ENCODE results near the gene PCDH9. TPM values are rescaled to one million over a fixed set of nuclear protein-coding genes. Genes with fewer than 3 reads are reported as not detected.

Gene PCDH9
- total and polyA plus RNA-seq, 2 experiments from 2014 or later, result 0.31 to 0.52 TPM

DNA sequence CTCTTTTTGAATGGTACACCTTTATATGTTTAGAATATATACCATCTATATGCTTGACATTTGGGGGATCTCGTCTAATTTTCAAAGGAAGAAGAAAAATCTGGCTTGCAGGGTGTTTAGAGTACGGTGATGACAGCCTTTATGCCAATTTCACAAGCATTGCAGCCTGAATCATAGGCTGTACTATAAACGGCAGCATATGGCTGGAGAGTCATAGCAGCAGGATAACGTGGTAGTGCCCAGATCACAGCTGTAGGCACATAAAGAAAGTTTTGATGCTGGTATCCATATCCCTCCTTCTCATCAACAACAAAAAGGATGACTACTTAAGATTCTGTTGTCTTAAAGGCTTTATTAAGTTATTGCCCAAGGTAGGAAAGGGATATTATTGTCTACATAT, 253.0 kb downstream of the PCDH9 start (continued):
- TF ChIP-seq, protein P1, sequence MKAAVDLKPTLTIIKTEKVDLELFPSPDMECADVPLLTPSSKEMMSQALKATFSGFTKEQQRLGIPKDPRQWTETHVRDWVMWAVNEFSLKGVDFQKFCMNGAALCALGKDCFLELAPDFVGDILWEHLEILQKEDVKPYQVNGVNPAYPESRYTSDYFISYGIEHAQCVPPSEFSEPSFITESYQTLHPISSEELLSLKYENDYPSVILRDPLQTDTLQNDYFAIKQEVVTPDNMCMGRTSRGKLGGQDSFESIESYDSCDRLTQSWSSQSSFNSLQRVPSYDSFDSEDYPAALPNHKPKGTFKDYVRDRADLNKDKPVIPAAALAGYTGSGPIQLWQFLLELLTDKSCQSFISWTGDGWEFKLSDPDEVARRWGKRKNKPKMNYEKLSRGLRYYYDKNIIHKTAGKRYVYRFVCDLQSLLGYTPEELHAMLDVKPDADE (IDR thresholded peaks at IDR 0.05), result no peak
- TF ChIP-seq EZH2 (IDR thresholded peaks at IDR 0.05; ENCODE audit: low read depth, unreplicated experiment) (no peak), CREB1 (CRISPR knock-in tag; IDR thresholded peaks at IDR 0.05; ENCODE audit: low read depth) (no peak), NANOG (IDR thresholded peaks at IDR 0.05; ENCODE audit: borderline replicate concordance) (no peak), JUNB (IDR thresholded peaks at IDR 0.05; ENCODE audit: unreplicated experiment) (no peak), STAT1 (IDR thresholded peaks at IDR 0.05; ENCODE audit: unreplicated experiment) (no peak)
- TF ChIP-seq, protein P2, sequence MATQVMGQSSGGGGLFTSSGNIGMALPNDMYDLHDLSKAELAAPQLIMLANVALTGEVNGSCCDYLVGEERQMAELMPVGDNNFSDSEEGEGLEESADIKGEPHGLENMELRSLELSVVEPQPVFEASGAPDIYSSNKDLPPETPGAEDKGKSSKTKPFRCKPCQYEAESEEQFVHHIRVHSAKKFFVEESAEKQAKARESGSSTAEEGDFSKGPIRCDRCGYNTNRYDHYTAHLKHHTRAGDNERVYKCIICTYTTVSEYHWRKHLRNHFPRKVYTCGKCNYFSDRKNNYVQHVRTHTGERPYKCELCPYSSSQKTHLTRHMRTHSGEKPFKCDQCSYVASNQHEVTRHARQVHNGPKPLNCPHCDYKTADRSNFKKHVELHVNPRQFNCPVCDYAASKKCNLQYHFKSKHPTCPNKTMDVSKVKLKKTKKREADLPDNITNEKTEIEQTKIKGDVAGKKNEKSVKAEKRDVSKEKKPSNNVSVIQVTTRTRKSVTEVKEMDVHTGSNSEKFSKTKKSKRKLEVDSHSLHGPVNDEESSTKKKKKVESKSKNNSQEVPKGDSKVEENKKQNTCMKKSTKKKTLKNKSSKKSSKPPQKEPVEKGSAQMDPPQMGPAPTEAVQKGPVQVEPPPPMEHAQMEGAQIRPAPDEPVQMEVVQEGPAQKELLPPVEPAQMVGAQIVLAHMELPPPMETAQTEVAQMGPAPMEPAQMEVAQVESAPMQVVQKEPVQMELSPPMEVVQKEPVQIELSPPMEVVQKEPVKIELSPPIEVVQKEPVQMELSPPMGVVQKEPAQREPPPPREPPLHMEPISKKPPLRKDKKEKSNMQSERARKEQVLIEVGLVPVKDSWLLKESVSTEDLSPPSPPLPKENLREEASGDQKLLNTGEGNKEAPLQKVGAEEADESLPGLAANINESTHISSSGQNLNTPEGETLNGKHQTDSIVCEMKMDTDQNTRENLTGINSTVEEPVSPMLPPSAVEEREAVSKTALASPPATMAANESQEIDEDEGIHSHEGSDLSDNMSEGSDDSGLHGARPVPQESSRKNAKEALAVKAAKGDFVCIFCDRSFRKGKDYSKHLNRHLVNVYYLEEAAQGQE (IDR thresholded peaks at IDR 0.05; ENCODE audit: unreplicated experiment), result no peak

DNA sequence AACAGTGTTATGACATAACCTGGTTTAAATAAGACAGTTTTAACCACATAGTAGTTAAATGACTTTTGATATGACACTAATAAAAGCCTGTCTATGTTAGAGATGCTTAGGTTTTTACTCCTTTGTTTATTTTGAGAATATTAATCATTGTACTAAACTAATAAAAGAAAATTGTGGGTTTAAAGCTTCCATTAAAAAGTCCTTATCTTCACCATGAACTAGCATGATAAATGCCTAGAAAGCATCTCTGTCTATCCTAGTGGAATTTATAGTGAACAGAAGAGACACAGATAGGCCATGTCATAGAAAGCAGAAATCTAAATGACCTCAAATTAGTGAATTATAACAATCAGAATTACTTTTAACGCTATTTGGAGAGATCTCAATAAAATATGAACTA, 255.2 kb downstream of the PCDH9 start:
- peaks cover 21% of the 10 kb centered on the region for H3K4me1 Mint-ChIP-seq
- no peak overlapping the region for H3K4me3 ChIP-seq
- DNase-seq (ENCODE audit: low spot score), result no peak
- TF ChIP-seq CREB1 (CRISPR knock-in tag; IDR thresholded peaks at IDR 0.05; ENCODE audit: low read depth) (no peak), NANOG (IDR thresholded peaks at IDR 0.05; ENCODE audit: borderline replicate concordance) (no peak), POLR2AphosphoS5 (IDR thresholded peaks at IDR 0.05; ENCODE audit: low read depth) (no peak), JUNB (IDR thresholded peaks at IDR 0.05; ENCODE audit: unreplicated experiment) (no peak), ZNF331 (CRISPR knock-in tag; IDR thresholded peaks at IDR 0.05; ENCODE audit: low read depth) (no peak), ZNF114 (CRISPR knock-in tag; IDR thresholded peaks at IDR 0.05) (no peak), STAT1 (IDR thresholded peaks at IDR 0.05; ENCODE audit: unreplicated experiment) (no peak)
- TF ChIP-seq, protein P1 (IDR thresholded peaks at IDR 0.05), result no peak
- TF ChIP-seq, protein P3, sequence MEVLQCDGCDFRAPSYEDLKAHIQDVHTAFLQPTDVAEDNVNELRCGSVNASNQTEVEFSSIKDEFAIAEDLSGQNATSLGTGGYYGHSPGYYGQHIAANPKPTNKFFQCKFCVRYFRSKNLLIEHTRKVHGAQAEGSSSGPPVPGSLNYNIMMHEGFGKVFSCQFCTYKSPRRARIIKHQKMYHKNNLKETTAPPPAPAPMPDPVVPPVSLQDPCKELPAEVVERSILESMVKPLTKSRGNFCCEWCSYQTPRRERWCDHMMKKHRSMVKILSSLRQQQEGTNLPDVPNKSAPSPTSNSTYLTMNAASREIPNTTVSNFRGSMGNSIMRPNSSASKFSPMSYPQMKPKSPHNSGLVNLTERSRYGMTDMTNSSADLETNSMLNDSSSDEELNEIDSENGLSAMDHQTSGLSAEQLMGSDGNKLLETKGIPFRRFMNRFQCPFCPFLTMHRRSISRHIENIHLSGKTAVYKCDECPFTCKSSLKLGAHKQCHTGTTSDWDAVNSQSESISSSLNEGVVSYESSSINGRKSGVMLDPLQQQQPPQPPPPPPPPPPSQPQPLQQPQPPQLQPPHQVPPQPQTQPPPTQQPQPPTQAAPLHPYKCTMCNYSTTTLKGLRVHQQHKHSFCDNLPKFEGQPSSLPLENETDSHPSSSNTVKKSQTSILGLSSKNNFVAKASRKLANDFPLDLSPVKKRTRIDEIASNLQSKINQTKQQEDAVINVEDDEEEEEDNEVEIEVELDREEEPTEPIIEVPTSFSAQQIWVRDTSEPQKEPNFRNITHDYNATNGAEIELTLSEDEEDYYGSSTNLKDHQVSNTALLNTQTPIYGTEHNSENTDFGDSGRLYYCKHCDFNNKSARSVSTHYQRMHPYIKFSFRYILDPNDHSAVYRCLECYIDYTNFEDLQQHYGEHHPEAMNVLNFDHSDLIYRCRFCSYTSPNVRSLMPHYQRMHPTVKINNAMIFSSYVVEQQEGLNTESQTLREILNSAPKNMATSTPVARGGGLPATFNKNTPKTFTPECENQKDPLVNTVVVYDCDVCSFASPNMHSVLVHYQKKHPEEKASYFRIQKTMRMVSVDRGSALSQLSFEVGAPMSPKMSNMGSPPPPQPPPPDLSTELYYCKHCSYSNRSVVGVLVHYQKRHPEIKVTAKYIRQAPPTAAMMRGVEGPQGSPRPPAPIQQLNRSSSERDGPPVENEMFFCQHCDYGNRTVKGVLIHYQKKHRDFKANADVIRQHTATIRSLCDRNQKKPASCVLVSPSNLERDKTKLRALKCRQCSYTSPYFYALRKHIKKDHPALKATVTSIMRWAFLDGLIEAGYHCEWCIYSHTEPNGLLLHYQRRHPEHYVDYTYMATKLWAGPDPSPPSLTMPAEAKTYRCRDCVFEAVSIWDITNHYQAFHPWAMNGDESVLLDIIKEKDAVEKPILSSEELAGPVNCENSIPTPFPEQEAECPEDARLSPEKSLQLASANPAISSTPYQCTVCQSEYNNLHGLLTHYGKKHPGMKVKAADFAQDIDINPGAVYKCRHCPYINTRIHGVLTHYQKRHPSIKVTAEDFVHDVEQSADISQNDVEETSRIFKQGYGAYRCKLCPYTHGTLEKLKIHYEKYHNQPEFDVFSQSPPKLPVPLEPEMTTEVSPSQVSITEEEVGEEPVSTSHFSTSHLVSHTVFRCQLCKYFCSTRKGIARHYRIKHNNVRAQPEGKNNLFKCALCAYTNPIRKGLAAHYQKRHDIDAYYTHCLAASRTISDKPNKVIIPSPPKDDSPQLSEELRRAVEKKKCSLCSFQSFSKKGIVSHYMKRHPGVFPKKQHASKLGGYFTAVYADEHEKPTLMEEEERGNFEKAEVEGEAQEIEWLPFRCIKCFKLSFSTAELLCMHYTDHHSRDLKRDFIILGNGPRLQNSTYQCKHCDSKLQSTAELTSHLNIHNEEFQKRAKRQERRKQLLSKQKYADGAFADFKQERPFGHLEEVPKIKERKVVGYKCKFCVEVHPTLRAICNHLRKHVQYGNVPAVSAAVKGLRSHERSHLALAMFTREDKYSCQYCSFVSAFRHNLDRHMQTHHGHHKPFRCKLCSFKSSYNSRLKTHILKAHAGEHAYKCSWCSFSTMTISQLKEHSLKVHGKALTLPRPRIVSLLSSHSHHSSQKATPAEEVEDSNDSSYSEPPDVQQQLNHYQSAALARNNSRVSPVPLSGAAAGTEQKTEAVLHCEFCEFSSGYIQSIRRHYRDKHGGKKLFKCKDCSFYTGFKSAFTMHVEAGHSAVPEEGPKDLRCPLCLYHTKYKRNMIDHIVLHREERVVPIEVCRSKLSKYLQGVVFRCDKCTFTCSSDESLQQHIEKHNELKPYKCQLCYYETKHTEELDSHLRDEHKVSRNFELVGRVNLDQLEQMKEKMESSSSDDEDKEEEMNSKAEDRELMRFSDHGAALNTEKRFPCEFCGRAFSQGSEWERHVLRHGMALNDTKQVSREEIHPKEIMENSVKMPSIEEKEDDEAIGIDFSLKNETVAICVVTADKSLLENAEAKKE (CRISPR knock-in tag; IDR thresholded peaks at IDR 0.05), result no peak

More for the DNA sequence above, 255.2 kb downstream of the PCDH9 start:
- no peaks in the 10 kb centered on the region for H3K79me2 ChIP-seq (replicated peaks; ENCODE audit: insufficient read depth)
- no peaks in the 10 kb centered on the region for H3F3A ChIP-seq (replicated peaks; ENCODE audit: low read depth)
- Mint-ChIP-seq H3K9me3 (no peaks in the 10 kb centered on the region), H3K27me3 (ENCODE audit: insufficient read depth, low read depth, poor library complexity) (peaks cover 2% of the 10 kb centered on the region), H3K36me3 (ENCODE audit: low read depth) (no peaks in the 10 kb centered on the region), H3K4me3 (no peak overlapping the region), H3K27ac (no peak overlapping the region)
- H3K9me2 ChIP-seq (ENCODE audit: insufficient read depth), result no peaks in the 10 kb centered on the region
- ATAC-seq, result no peak
- no peaks in the 10 kb centered on the region for H4K20me1 ChIP-seq (replicated peaks; ENCODE audit: insufficient read depth)
- H2AFZ ChIP-seq, result no peak overlapping the region
- no peaks in the 10 kb centered on the region for H3K36me3 ChIP-seq (ENCODE audit: insufficient read depth)
- H3K27ac ChIP-seq (ENCODE audit: low read depth), result no peak overlapping the region
- H3K4me1 ChIP-seq (ENCODE audit: insufficient read depth), result peaks cover 13% of the 10 kb centered on the region
- no peak overlapping the region for H3K4me2 ChIP-seq
- H3K27me3 ChIP-seq (ENCODE audit: insufficient read depth), result no peaks in the 10 kb centered on the region

All from GM23338 (cell line).